Measurements from ENCODE around the gene SDR9C7.
"Not testable (repeated sequence)": the region's sequence is repeated elsewhere in the genome, so short reads cannot be mapped to it uniquely, and the experiment has no call there.

SDR9C7 gene

GRCh38 chr12:56941299-56942017, 7.2 kb upstream of the SDR9C7 start:
- Histone ChIP-seq H3K36me3 (ENCODE audit: control insufficient read depth in 2 of 2, insufficient read depth in 1 of 2, low read length in 2 of 2) (no peaks in the 10 kb centered on the region), H3K4me3 (ENCODE audit: low read depth, low read length) (no peak overlapping the region), H3K27ac (ENCODE audit: extremely low read depth, low read depth, low read length) (no peak overlapping the region), H3K9me3 (ENCODE audit: control insufficient read depth, insufficient read depth, low read depth, low read length) (no peaks in the 10 kb centered on the region), H3K4me1 (ENCODE audit: control insufficient read depth, insufficient read depth, low read length) (no peaks in the 10 kb centered on the region)
- TF ChIP-seq ZIC2 (tag by site-specific recombination; IDR thresholded peaks at IDR 0.05) (no peak), ZFHX2 (tag by site-specific recombination; conservative IDR thresholded peaks at IDR 0.05) (peak; percentile 92), ZSCAN16 (tag by site-specific recombination; IDR thresholded peaks at IDR 0.05) (no peak), ZNF600 (tag by site-specific recombination; IDR thresholded peaks at IDR 0.05) (no peak), ZNF776 (tag by site-specific recombination; IDR thresholded peaks at IDR 0.05; ENCODE audit: borderline replicate concordance) (no peak), ZNF18 (tag by site-specific recombination; IDR thresholded peaks at IDR 0.05) (no peak), TCF7L2 (IDR thresholded peaks at IDR 0.05; ENCODE audit: borderline replicate concordance, low read depth, low read length) (no peak), EGR2 (tag by site-specific recombination; IDR thresholded peaks at IDR 0.05; ENCODE audit: low read depth) (peak; percentile 93), REST (tag by site-specific recombination; IDR thresholded peaks at IDR 0.05) (no peak), ZNF292 (tag by site-specific recombination; IDR thresholded peaks at IDR 0.05; ENCODE audit: borderline replicate concordance, low read depth) (no peak), ZNF114 (tag by site-specific recombination; IDR thresholded peaks at IDR 0.05) (no peak), ZNF391 (tag by site-specific recombination; IDR thresholded peaks at IDR 0.05; ENCODE audit: borderline replicate concordance, low read depth) (no peak), FEZF1 (tag by site-specific recombination; IDR thresholded peaks at IDR 0.05) (no peak), ZFP41 (tag by site-specific recombination; IDR thresholded peaks at IDR 0.05; ENCODE audit: borderline replicate concordance) (no peak), ZNF157 (tag by site-specific recombination; IDR thresholded peaks at IDR 0.05) (no peak), ZNF404 (tag by site-specific recombination; IDR thresholded peaks at IDR 0.05) (no peak)
- TF ChIP-seq, protein P1, sequence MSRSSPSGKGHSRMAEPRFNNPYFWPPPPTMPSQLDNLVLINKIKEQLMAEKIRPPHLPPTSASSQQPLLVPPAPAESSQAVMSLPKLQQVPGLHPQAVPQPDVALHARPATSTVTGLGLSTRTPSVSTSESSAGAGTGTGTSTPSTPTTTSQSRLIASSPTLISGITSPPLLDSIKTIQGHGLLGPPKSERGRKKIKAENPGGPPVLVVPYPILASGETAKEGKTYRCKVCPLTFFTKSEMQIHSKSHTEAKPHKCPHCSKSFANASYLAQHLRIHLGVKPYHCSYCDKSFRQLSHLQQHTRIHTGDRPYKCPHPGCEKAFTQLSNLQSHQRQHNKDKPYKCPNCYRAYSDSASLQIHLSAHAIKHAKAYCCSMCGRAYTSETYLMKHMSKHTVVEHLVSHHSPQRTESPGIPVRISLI (tag by site-specific recombination; IDR thresholded peaks at IDR 0.05): no peak
- TF ChIP-seq, protein P2, sequence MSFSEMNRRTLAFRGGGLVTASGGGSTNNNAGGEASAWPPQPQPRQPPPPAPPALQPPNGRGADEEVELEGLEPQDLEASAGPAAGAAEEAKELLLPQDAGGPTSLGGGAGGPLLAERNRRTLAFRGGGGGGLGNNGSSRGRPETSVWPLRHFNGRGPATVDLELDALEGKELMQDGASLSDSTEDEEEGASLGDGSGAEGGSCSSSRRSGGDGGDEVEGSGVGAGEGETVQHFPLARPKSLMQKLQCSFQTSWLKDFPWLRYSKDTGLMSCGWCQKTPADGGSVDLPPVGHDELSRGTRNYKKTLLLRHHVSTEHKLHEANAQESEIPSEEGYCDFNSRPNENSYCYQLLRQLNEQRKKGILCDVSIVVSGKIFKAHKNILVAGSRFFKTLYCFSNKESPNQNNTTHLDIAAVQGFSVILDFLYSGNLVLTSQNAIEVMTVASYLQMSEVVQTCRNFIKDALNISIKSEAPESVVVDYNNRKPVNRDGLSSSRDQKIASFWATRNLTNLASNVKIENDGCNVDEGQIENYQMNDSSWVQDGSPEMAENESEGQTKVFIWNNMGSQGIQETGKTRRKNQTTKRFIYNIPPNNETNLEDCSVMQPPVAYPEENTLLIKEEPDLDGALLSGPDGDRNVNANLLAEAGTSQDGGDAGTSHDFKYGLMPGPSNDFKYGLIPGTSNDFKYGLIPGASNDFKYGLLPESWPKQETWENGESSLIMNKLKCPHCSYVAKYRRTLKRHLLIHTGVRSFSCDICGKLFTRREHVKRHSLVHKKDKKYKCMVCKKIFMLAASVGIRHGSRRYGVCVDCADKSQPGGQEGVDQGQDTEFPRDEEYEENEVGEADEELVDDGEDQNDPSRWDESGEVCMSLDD (tag by site-specific recombination; IDR thresholded peaks at IDR 0.05): no peak
- ChIA-PET CTCF (no interaction called here), POLR2A (no interaction called here)

GRCh38 chr12:56940942-56941298, 6.7 kb upstream of the SDR9C7 start:
- POLR2A ChIA-PET, CTCF ChIA-PET: not testable (repeated sequence)

More at GRCh38 chr12:56940942-56941298, 6.7 kb upstream of the SDR9C7 start:
- H3K36me3 ChIP-seq (ENCODE audit: control insufficient read depth in 2 of 2, insufficient read depth in 1 of 2, low read length in 2 of 2); H3K4me3 ChIP-seq (ENCODE audit: low read depth, low read length); H3K27ac ChIP-seq (ENCODE audit: extremely low read depth, low read depth, low read length); H3K9me3 ChIP-seq (ENCODE audit: control insufficient read depth, insufficient read depth, low read depth, low read length); H3K4me1 ChIP-seq (ENCODE audit: control insufficient read depth, insufficient read depth, low read length): not testable (repeated sequence)
